Subcutaneous abdominal adipose tissue (tissue), 5 donors: Measurements from ENCODE around the gene EPHB2.

Source experiments
- H3K27ac ChIP-seq: one replicate; pipeline ENCODE4 v1.7.0; 2013; ENCODE audit warnings: low read depth, mild to moderate bottlenecking, inconsistent platforms, low read length, moderate library complexity
- H3K27me3 ChIP-seq, 5 donors: one replicate each; pipeline ENCODE4 v1.7.0; 2013; ENCODE audit warnings: low read length in 5 of 5, inconsistent platforms in 1 of 5; ENCODE audit not compliant: control insufficient read depth in 5 of 5, insufficient read depth in 4 of 5
- H3K36me3 ChIP-seq, 5 donors: one replicate each; pipeline ENCODE4 v1.7.0; 2013; ENCODE audit warnings: low read length in 5 of 5; ENCODE audit not compliant: control insufficient read depth in 5 of 5, insufficient read depth in 5 of 5
- H3K4me1 ChIP-seq, 5 donors: one replicate each; pipeline ENCODE4 v1.7.0; 2013; ENCODE audit warnings: low read length in 5 of 5, mild to moderate bottlenecking in 3 of 5, moderate library complexity in 1 of 5; ENCODE audit not compliant: control insufficient read depth in 5 of 5, insufficient read depth in 5 of 5
- H3K4me3 ChIP-seq, 5 donors: one replicate each; pipeline ENCODE4 v1.7.0; 2013; ENCODE audit warnings: low read length in 5 of 5, low read depth in 1 of 5
- H3K9ac ChIP-seq, 5 donors: one replicate each; pipeline ENCODE4 v1.7.0; 2013; ENCODE audit warnings: low read length in 5 of 5, mild to moderate bottlenecking in 4 of 5, moderate library complexity in 3 of 5
- H3K9me3 ChIP-seq, 5 donors: one replicate each; pipeline ENCODE4 v1.7.0; 2013; ENCODE audit warnings: low read length in 5 of 5; ENCODE audit not compliant: control insufficient read depth in 5 of 5
- donor health status: healthy.
- donor health status: healthy.
- donor health status: healthy.
- donor health status: healthy.
- donor health status: healthy.

The EPHB2 gene

GRCh38 chr1:22805672-22806038 is 95.0 kb downstream of the EPHB2 start:
- no peaks in the 10 kb centered on the region for H3K27me3 ChIP-seq
- H3K9me3 ChIP-seq, result no peaks in the 10 kb centered on the region
- peaks cover 0 to 15% (median 13%) of the 10 kb centered on the region in 5 donors for H3K4me1 ChIP-seq
- no peak overlapping the region for H3K4me3 ChIP-seq
- no peak overlapping the region for H3K27ac ChIP-seq
- no peaks in the 10 kb centered on the region for H3K36me3 ChIP-seq
- H3K9ac ChIP-seq, result no peak overlapping the region

- H3K27ac ChIP-seq, result no peak overlapping the region
- H3K36me3 ChIP-seq, result no peaks in the 10 kb centered on the region
- no peak overlapping the region for H3K4me3 ChIP-seq
- no peak overlapping the region for H3K9ac ChIP-seq
- no peaks in the 10 kb centered on the region for H3K27me3 ChIP-seq
- H3K9me3 ChIP-seq, result no peaks in the 10 kb centered on the region
- H3K4me1 ChIP-seq, result peaks cover 0 to 15% (median 13%) of the 10 kb centered on the region in 5 donors
Measured at GRCh38 chr1:22806584-22806983, 95.9 kb downstream of the EPHB2 start.

GRCh38 chr1:22807340-22807739 is 96.7 kb downstream of the EPHB2 start:
- no peaks in the 10 kb centered on the region for H3K36me3 ChIP-seq
- H3K9ac ChIP-seq, result no peak overlapping the region
- H3K4me1 ChIP-seq, result peaks cover 0 to 15% (median 13%) of the 10 kb centered on the region in 5 donors
- no peak overlapping the region for H3K27ac ChIP-seq
- no peaks in the 10 kb centered on the region for H3K27me3 ChIP-seq
- H3K4me3 ChIP-seq, result no peak overlapping the region
- no peaks in the 10 kb centered on the region for H3K9me3 ChIP-seq

GRCh38 chr1:22808186-22808675 is 97.6 kb downstream of the EPHB2 start:
- Histone ChIP-seq H3K27ac (peak overlapping the region; percentile 47), H3K36me3 (no peaks in the 10 kb centered on the region), H3K9ac (peak overlapping the region in 1 of 5 donors; percentile 9), H3K4me1 (peaks cover 0 to 15% (median 13%) of the 10 kb centered on the region in 5 donors), H3K4me3 (no peak overlapping the region), H3K9me3 (no peaks in the 10 kb centered on the region), H3K27me3 (no peaks in the 10 kb centered on the region)

GRCh38 chr1:22808676-22809483 is 98.2 kb downstream of the EPHB2 start:
- no peak overlapping the region for H3K9ac ChIP-seq

GRCh38 chr1:22809783-22810182 is 99.1 kb downstream of the EPHB2 start:
- H3K4me1 ChIP-seq, result peaks cover 0 to 18% (median 13%) of the 10 kb centered on the region in 5 donors
- H3K36me3 ChIP-seq, result no peaks in the 10 kb centered on the region

More at GRCh38 chr1:22808676-22809483, 98.2 kb downstream of the EPHB2 start:
- no peaks in the 10 kb centered on the region for H3K36me3 ChIP-seq
- H3K27me3 ChIP-seq, result no peaks in the 10 kb centered on the region
- peaks cover 0 to 15% (median 13%) of the 10 kb centered on the region in 5 donors for H3K4me1 ChIP-seq
- no peak overlapping the region for H3K4me3 ChIP-seq
- peak overlapping the region; percentile 47 for H3K27ac ChIP-seq
- H3K9me3 ChIP-seq, result no peaks in the 10 kb centered on the region

GRCh38 chr1:22810378-22810777 is 99.7 kb downstream of the EPHB2 start:
- Histone ChIP-seq H3K4me1 (peaks cover 0 to 24% (median 19%) of the 10 kb centered on the region in 5 donors), H3K4me3 (no peak overlapping the region), H3K27ac (no peak overlapping the region), H3K27me3 (no peaks in the 10 kb centered on the region), H3K9me3 (no peaks in the 10 kb centered on the region), H3K9ac (no peak overlapping the region), H3K36me3 (no peaks in the 10 kb centered on the region)

More at GRCh38 chr1:22809783-22810182, 99.1 kb downstream of the EPHB2 start:
- Histone ChIP-seq H3K27me3 (no peaks in the 10 kb centered on the region), H3K27ac (no peak overlapping the region), H3K9me3 (no peaks in the 10 kb centered on the region), H3K4me3 (no peak overlapping the region), H3K9ac (no peak overlapping the region)

GRCh38 chr1:22812092-22812880 is 101.6 kb downstream of the EPHB2 start:
- Histone ChIP-seq H3K4me1 (peaks cover 4 to 35% (median 31%) of the 10 kb centered on the region in 5 donors), H3K9me3 (no peaks in the 10 kb centered on the region), H3K9ac (no peak overlapping the region), H3K27ac (no peak overlapping the region), H3K4me3 (no peak overlapping the region), H3K27me3 (no peaks in the 10 kb centered on the region), H3K36me3 (no peaks in the 10 kb centered on the region)

GRCh38 chr1:22812993-22813790 is 102.6 kb downstream of the EPHB2 start:
- H3K27ac ChIP-seq, result no peak overlapping the region
- no peaks in the 10 kb centered on the region for H3K36me3 ChIP-seq
- no peak overlapping the region for H3K9ac ChIP-seq
- H3K4me1 ChIP-seq, result peaks cover 4 to 34% (median 33%) of the 10 kb centered on the region in 5 donors
- no peaks in the 10 kb centered on the region for H3K27me3 ChIP-seq
- H3K9me3 ChIP-seq, result no peaks in the 10 kb centered on the region
- H3K4me3 ChIP-seq, result no peak overlapping the region
